GF-D8 (cell line): ENCODE measurements around the gene GPC6.

Experiments used
- DNase-seq: peaks from one replicate; lab custom pipeline; 2025; lab: John Stamatoyannopoulos, UW

GPC6 gene

GRCh38 chr13:94115054-94115453 lies 888.4 kb downstream of the GPC6 start:
- DNase-seq = no peak

GRCh38 chr13:94119360-94119936 lies 892.8 kb downstream of the GPC6 start:
- DNase-seq = no peak

- DNase-seq = no peak
Measured at GRCh38 chr13:94120878-94121277, 894.3 kb downstream of the GPC6 start.

GRCh38 chr13:94121686-94122085 lies 895.1 kb downstream of the GPC6 start:
- no peak for DNase-seq

- DNase-seq = no peak
Measured at GRCh38 chr13:94122300-94122915, 895.8 kb downstream of the GPC6 start.

- DNase-seq = no peak
Measured at GRCh38 chr13:94123557-94123956, 897.0 kb downstream of the GPC6 start.

- no peak for DNase-seq
Measured at GRCh38 chr13:94128430-94128829, 901.8 kb downstream of the GPC6 start.

- DNase-seq = no peak
Measured at GRCh38 chr13:94129490-94129894, 902.9 kb downstream of the GPC6 start.

GRCh38 chr13:94138831-94139230 lies 912.2 kb downstream of the GPC6 start:
- DNase-seq = no peak

- DNase-seq = no peak
Measured at GRCh38 chr13:94139393-94139995, 912.9 kb downstream of the GPC6 start.

GRCh38 chr13:94140027-94140426 lies 913.4 kb downstream of the GPC6 start:
- DNase-seq = no peak

GRCh38 chr13:94140511-94140910 lies 913.9 kb downstream of the GPC6 start:
- no peak for DNase-seq

GRCh38 chr13:94143624-94144350 lies 917.2 kb downstream of the GPC6 start:
- no peak for DNase-seq

GRCh38 chr13:94145966-94146365 lies 919.4 kb downstream of the GPC6 start:
- no peak for DNase-seq

GRCh38 chr13:94153586-94153985 lies 927.0 kb downstream of the GPC6 start:
- no peak for DNase-seq

GRCh38 chr13:94154367-94154766 lies 927.8 kb downstream of the GPC6 start:
- no peak for DNase-seq

- no peak for DNase-seq
Measured at GRCh38 chr13:94157705-94158218, 931.2 kb downstream of the GPC6 start.

GRCh38 chr13:94160875-94161274 lies 934.3 kb downstream of the GPC6 start:
- DNase-seq = no peak

- no peak for DNase-seq
Measured at GRCh38 chr13:94162289-94162688, 935.7 kb downstream of the GPC6 start.

GRCh38 chr13:94163535-94163934 lies 936.9 kb downstream of the GPC6 start:
- DNase-seq = no peak

- no peak for DNase-seq
Measured at GRCh38 chr13:94168783-94169453, 942.3 kb downstream of the GPC6 start.

- DNase-seq = no peak
Measured at GRCh38 chr13:94169454-94170144, 943.0 kb downstream of the GPC6 start.
